Prostate gland (tissue), 2 donors: ENCODE results near the gene PTPRO. TPM values are rescaled to one million over a fixed set of nuclear protein-coding genes. Genes with fewer than 3 reads are reported as not detected.

Experiments used
- DNase-seq: peaks from one replicate; pipeline ENCODE4 v3.0.0-alpha.2; 2019; ENCODE audit warnings: low spot score
- H3K27ac ChIP-seq, 2 donors: fragments of 200-600 bp; sonication (generic); 2 replicates each; pipeline ENCODE4 v1.5.1; 2017 to 2019
- H3K27me3 ChIP-seq: fragments of 200-600 bp; sonication (generic); replicated peaks from 2 replicates; pipeline ENCODE4 v1.5.1; 2019; ENCODE audit not compliant: insufficient read depth
- H3K36me3 ChIP-seq, 2 donors: fragments of 200-600 bp; sonication (generic); 1 replicate in 1 of 2; 2 replicates in 1 of 2; pipeline versions ENCODE4 v1.5.1 to v1.8.1; 2017 to 2019
- H3K4me1 ChIP-seq: fragments of 200-600 bp; sonication (generic); replicated peaks from 2 replicates; pipeline ENCODE4 v1.5.1; 2019
- H3K4me3 ChIP-seq, 2 donors: fragments of 200-600 bp; sonication (generic); 2 replicates each; pipeline ENCODE4 v1.5.1; 2017 to 2019
- H3K9me3 ChIP-seq: fragments of 200-600 bp; sonication (generic); 2 replicates; pipeline ENCODE4 v1.5.1; 2017
- CTCF ChIP-seq, 4 experiments: fragments of 200-600 bp in 2 of 4; fragments of 450-650 bp in 2 of 4; sonication (generic) in 2 of 4; IDR thresholded peaks; 1 replicate in 3 of 4; 2 replicates in 1 of 4; pipeline ENCODE4 v1.5.1; 2016 to 2019; ENCODE audit warnings: antibody characterized with exemption in 4 of 4, mild to moderate bottlenecking in 2 of 4, moderate library complexity in 2 of 4
- POLR2A ChIP-seq: fragments of 450-650 bp; IDR thresholded peaks from one replicate; pipeline ENCODE4 v1.6.1; 2016; ENCODE audit warnings: antibody characterized with exemption, mild to moderate bottlenecking
- POLR2AphosphoS5 ChIP-seq: sonication (generic); formaldehyde crosslinking; IDR thresholded peaks from one replicate; pipeline ENCODE4 v1.6.1; 2017; ENCODE audit warnings: antibody characterized with exemption
- WGBS: methylation state at CpG from one replicate; pipeline ENCODE4 v1.1.5; 2018; 5-methylcytosine and 5-hydroxymethylcytosine counted together
- intact Hi-C: fragments of 100-400 bp; cut with DNase I; formaldehyde crosslinking; loops from one replicate; pipeline ENCODE4 v1.14.2; 2022
- total RNA-seq, 2 donors: library from RNA; depleted of rRNA; stranded (reverse); fragments of >200 nt; gene quantifications; one replicate each; pipeline ENCODE4 v1.1.0, GENCODE V29; 2016

PTPRO gene
- total RNA-seq, 2 donors from 2014 or later, result 0.55 to 1.4 TPM

- TF ChIP-seq POLR2AphosphoS5, result no peak
- no peak for TF ChIP-seq CTCF (IDR thresholded peaks at IDR 0.05)
- H3K4me1 ChIP-seq, result no peaks in the 10 kb centered on the region
- no peak overlapping the region for H3K27ac ChIP-seq
- H3K36me3 ChIP-seq, result no peaks in the 10 kb centered on the region
- no peak for DNase-seq
- H3K27me3 ChIP-seq, result no peaks in the 10 kb centered on the region
- H3K9me3 ChIP-seq, result no peaks in the 10 kb centered on the region
- intact Hi-C loops, result no loop called here
- H3K4me3 ChIP-seq, result no peak overlapping the region
These were observed 222.3 kb downstream of the PTPRO start for GRCh38 chr12:15544589-15544988.

GRCh38 chr12:15545334-15545733 is 223.0 kb downstream of the PTPRO start:
- H3K36me3 ChIP-seq, result no peaks in the 10 kb centered on the region
- no peaks in the 10 kb centered on the region for H3K4me1 ChIP-seq
- no peak overlapping the region for H3K4me3 ChIP-seq
- intact Hi-C loops, result no loop called here
- DNase-seq, result no peak
- no peak overlapping the region for H3K27ac ChIP-seq
- TF ChIP-seq POLR2A (no peak), CTCF (IDR thresholded peaks at IDR 0.05) (no peak), POLR2AphosphoS5 (no peak)
- no peaks in the 10 kb centered on the region for H3K27me3 ChIP-seq
- WGBS, result 59% methylated on average over 1 of the region's 1 CpG
- no peaks in the 10 kb centered on the region for H3K9me3 ChIP-seq

- WGBS, result 33% methylated on average over 1 of the region's 1 CpG
- no peaks in the 10 kb centered on the region for H3K36me3 ChIP-seq
- no peaks in the 10 kb centered on the region for H3K9me3 ChIP-seq
- H3K4me1 ChIP-seq, result no peaks in the 10 kb centered on the region
- H3K4me3 ChIP-seq, result no peak overlapping the region
- no peaks in the 10 kb centered on the region for H3K27me3 ChIP-seq
- DNase-seq, result no peak
- TF ChIP-seq POLR2AphosphoS5 (no peak), POLR2A (no peak), CTCF (IDR thresholded peaks at IDR 0.05) (no peak)
- no peak overlapping the region for H3K27ac ChIP-seq
- intact Hi-C loops, result no loop called here
These were observed 223.9 kb downstream of the PTPRO start for GRCh38 chr12:15546102-15546701.

- H3K27ac ChIP-seq, result no peak overlapping the region
- TF ChIP-seq POLR2A, result no peak
- intact Hi-C loops, result no loop called here
- H3K4me1 ChIP-seq, result no peaks in the 10 kb centered on the region
- no peaks in the 10 kb centered on the region for H3K9me3 ChIP-seq
- no peaks in the 10 kb centered on the region for H3K27me3 ChIP-seq
- DNase-seq, result no peak
- WGBS, result 75% methylated on average over 5 of the region's 5 CpGs
- H3K4me3 ChIP-seq, result no peak overlapping the region
- no peaks in the 10 kb centered on the region for H3K36me3 ChIP-seq
These were observed 224.8 kb downstream of the PTPRO start for GRCh38 chr12:15547063-15547462.

GRCh38 chr12:15547691-15548090 is 225.4 kb downstream of the PTPRO start:
- intact Hi-C loops, result no loop called here
- no peak for TF ChIP-seq CTCF (IDR thresholded peaks at IDR 0.05)
- no peak for TF ChIP-seq POLR2A
- no peak for TF ChIP-seq POLR2AphosphoS5
- Histone ChIP-seq H3K36me3 (no peaks in the 10 kb centered on the region), H3K4me1 (no peaks in the 10 kb centered on the region), H3K4me3 (no peak overlapping the region), H3K9me3 (no peaks in the 10 kb centered on the region), H3K27ac (no peak overlapping the region), H3K27me3 (no peaks in the 10 kb centered on the region)
- no peak for DNase-seq
- 93% methylated on average over 1 of the region's 1 CpG for WGBS
